Ishikawa (cell line): ENCODE results near the gene FMOD.

Experiments
- CEBPB ChIP-seq: IDR thresholded peaks from 2 replicates; pipeline ENCODE4 v1.6.1; 2012
- CREB1 ChIP-seq: IDR thresholded peaks from 2 replicates; pipeline ENCODE4 v1.6.1; 2012; ENCODE audit warnings: low read depth
- EGR1 ChIP-seq: IDR thresholded peaks from 2 replicates; pipeline ENCODE4 v1.6.1; 2012
- EP300 ChIP-seq: IDR thresholded peaks from 2 replicates; pipeline ENCODE4 v1.6.1; 2012; ENCODE audit warnings: borderline replicate concordance
- FOXM1 ChIP-seq: IDR thresholded peaks from 2 replicates; pipeline ENCODE4 v1.6.1; 2012; ENCODE audit warnings: low read depth, borderline replicate concordance
- NFIC ChIP-seq: IDR thresholded peaks from 2 replicates; pipeline ENCODE4 v1.6.1; 2012
- RAD21 ChIP-seq: IDR thresholded peaks from 2 replicates; pipeline ENCODE4 v1.6.1; 2012; ENCODE audit warnings: low read depth
- TAF1 ChIP-seq: IDR thresholded peaks from 2 replicates; pipeline ENCODE4 v1.6.1; 2012; ENCODE audit warnings: low read depth, mild to moderate bottlenecking
- TCF12 ChIP-seq: IDR thresholded peaks from 2 replicates; pipeline ENCODE4 v1.6.1; 2012; ENCODE audit warnings: low read depth
- TEAD4 ChIP-seq: IDR thresholded peaks from 2 replicates; pipeline ENCODE4 v1.6.1; 2012
- YY1 ChIP-seq: IDR thresholded peaks from 2 replicates; pipeline ENCODE4 v1.6.1; 2012; ENCODE audit warnings: low read depth
- ZBTB7A ChIP-seq: IDR thresholded peaks from 2 replicates; pipeline ENCODE4 v1.6.1; 2012; ENCODE audit warnings: low read depth
- TF ChIP-seq, protein P1 (sequence below): IDR thresholded peaks from 2 replicates; pipeline ENCODE4 v1.6.1; 2012
- TF ChIP-seq, protein P2 (sequence below): IDR thresholded peaks from 2 replicates; pipeline ENCODE4 v1.6.1; 2012; ENCODE audit warnings: low read depth, mild to moderate bottlenecking
- TF ChIP-seq, protein P3 (sequence below): IDR thresholded peaks from 2 replicates; pipeline ENCODE4 v1.6.1; 2012

The FMOD gene

DNA sequence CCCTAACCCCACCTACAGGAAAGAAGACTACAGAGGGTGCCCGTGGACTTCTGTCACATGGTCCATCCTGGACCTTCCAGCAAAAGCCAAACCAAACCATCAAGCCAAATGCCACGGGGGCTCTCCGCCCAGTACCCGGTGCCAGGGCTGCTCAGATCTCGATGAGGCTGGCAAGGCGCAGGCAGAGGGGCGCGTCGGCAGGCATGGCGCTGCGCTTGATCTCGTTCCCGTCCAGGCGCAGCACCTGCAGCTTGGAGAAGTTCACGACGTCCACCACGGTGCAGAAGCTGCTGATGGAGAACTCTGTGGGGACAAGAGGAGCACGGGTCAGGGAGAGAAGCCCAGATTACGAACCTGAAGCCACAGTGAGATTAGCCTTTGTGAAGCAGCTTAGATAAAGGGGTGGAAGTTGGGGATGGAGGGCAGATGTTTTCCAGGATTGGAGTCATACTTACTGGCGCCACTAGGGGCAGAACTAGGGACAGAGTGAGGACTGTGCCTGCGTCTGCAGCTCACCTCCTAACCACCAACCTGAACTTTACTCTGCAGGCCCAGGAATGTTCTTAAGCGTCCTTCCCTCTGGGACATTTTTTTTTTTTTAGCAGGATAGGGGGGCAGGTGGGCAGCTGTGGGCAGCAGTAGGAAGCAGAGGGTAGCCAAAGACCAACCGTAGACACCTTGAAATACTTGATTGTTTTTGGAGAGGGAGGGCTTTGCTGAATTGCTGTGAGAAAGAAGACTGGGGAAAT is 8.6 kb downstream of the FMOD start:
- TF ChIP-seq RAD21 = peak; percentile 59
- TF ChIP-seq NFIC = no peak

DNA sequence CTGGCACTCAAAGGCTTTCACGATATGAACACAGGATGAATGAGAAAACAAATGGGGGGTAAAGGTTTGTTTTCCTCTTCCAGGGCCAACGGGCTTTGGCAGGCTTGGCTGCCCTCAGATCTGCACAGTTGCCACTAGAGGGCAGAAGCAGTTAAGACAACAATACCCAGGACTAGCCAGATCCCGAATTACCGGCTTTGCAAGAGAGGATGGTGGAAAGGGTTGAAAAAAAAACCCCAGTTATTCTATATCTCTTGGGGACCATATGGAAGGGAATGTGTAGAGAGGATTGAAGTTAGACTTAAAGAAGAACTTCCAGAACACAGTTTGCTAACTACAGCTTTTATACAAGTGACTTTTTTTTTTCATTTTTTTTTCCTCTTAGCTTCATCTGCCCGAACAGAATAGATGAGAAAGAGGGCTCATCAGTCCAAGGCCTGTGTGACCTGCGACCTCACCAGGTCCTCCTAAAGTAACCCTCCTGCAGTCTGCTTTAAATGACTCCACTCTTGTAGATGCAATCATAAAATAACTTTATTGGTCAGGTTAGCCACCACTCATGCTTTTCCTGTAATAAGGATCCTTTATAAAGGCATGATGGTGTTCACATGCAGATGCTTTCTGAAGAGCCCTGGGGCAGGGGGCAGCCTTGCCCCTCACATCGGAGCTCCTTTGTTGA is 10.7 kb downstream of the FMOD start:
- TF ChIP-seq RAD21 (peak; percentile 96), CEBPB (no peak), NFIC (peak; percentile 16; the same call in 1 of the 2 replicates), EP300 (no peak), YY1 (no peak), CREB1 (no peak), ZBTB7A (no peak), EGR1 (no peak)
- TF ChIP-seq, protein P1, sequence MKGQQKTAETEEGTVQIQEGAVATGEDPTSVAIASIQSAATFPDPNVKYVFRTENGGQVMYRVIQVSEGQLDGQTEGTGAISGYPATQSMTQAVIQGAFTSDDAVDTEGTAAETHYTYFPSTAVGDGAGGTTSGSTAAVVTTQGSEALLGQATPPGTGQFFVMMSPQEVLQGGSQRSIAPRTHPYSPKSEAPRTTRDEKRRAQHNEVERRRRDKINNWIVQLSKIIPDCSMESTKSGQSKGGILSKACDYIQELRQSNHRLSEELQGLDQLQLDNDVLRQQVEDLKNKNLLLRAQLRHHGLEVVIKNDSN = no peak

DNA sequence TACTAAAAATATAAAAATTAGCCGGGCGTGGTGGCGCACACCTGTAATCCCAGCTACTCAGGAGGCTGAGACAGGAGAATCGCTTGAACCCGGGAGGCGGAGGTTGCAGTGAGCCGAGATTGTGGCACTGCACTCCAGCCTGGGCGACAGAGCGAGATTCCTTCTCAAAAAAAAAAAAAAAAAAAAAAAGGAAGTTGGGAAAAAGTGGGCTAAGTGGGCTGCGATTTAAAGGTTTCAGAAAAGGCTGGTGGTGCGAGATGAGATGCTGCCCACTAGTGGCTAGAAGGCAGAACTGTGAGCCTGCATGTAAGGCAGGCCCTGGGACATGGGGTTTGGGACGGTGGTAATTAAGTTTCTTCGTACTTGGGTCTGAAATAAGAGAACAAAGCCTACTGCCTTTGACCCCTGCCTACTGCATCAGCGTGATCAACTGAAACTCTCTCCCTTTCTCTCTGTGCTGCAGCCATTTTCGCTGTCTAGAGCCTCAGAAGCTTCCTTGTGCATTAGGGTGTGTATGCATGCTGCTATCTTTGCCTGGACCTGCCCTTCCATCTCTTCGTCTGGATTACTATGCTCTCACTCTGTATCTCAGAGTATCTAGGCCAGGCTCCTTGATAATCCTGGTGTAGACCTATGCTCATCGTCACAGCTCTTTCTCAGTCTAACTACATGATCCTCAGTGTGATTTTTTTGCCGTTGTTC is 12.4 kb downstream of the FMOD start:
- no peak for TF ChIP-seq YY1
- TF ChIP-seq RAD21 = peak; percentile 94

DNA sequence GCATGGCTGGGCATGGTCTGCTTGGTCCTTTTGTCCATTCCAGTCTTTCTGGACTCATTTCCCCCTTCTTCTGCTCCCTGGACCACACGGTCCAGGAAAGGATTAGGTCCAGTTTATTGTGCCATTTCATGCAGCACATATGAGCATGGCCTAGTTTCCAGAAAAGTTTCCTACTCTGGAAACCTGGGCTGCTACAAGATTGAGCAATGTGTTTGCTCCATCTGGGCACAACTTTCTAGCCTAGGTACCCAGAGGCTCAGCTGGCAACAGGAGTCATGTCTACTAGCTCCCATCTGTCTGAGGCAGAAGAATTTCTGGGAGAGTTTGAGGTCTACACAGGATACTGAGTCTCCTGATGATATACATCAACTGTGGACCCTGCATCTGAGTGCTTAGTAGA is 14.8 kb downstream of the FMOD start:
- no peak for TF ChIP-seq TCF12

DNA sequence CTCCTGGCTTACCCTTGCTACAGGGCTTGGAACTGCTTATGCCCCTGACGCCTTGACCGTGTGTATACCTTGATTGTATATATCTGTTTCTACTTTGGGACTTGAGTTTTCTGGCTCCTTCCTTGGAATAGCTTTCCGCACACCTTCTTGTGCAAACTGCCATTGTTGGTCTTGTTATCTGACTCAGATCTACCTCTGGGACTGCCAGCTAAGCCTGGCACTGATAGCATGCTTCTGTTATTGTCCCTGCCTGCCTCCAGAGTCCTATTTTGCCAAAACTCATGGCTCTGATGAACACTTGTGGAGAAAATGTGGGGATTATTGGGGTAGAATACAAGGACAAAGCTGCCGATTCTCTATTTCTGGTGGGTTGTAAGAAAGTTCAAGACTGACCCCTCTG is 15.4 kb downstream of the FMOD start:
- TF ChIP-seq RAD21 (no peak), CREB1 (no peak), FOXM1 (no peak), EGR1 (no peak), CEBPB (no peak), TAF1 (no peak), TCF12 (no peak)
- TF ChIP-seq, protein P1 = no peak

DNA sequence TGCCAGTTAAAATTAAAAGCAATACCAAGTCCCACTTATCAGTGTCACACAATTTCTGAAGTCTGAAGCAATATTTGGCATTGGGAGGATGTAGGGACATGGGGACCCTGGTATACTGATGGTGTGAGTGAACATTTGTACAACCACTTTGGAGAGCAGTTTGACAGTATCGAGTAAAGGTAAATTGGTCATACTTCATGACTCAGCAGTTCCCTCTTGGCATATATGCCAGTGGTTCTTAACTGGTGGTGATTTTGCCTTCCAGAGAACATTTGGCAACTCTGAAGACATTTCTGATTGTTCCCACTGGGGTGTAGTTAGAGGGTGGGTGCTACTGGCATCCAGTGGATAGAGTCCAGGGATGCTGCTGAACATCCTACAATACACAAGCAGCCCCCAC is 19.7 kb downstream of the FMOD start:
- no peak for TF ChIP-seq YY1
- no peak for TF ChIP-seq TEAD4
- no peak for TF ChIP-seq ZBTB7A
- TF ChIP-seq, protein P2, sequence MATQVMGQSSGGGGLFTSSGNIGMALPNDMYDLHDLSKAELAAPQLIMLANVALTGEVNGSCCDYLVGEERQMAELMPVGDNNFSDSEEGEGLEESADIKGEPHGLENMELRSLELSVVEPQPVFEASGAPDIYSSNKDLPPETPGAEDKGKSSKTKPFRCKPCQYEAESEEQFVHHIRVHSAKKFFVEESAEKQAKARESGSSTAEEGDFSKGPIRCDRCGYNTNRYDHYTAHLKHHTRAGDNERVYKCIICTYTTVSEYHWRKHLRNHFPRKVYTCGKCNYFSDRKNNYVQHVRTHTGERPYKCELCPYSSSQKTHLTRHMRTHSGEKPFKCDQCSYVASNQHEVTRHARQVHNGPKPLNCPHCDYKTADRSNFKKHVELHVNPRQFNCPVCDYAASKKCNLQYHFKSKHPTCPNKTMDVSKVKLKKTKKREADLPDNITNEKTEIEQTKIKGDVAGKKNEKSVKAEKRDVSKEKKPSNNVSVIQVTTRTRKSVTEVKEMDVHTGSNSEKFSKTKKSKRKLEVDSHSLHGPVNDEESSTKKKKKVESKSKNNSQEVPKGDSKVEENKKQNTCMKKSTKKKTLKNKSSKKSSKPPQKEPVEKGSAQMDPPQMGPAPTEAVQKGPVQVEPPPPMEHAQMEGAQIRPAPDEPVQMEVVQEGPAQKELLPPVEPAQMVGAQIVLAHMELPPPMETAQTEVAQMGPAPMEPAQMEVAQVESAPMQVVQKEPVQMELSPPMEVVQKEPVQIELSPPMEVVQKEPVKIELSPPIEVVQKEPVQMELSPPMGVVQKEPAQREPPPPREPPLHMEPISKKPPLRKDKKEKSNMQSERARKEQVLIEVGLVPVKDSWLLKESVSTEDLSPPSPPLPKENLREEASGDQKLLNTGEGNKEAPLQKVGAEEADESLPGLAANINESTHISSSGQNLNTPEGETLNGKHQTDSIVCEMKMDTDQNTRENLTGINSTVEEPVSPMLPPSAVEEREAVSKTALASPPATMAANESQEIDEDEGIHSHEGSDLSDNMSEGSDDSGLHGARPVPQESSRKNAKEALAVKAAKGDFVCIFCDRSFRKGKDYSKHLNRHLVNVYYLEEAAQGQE = no peak
- no peak for TF ChIP-seq TCF12
- no peak for TF ChIP-seq TAF1
- TF ChIP-seq, protein P1 = no peak
- TF ChIP-seq EP300 = no peak
- TF ChIP-seq RAD21 = no peak
- TF ChIP-seq CEBPB = no peak
- no peak for TF ChIP-seq NFIC
- TF ChIP-seq EGR1 = no peak
- TF ChIP-seq FOXM1 = no peak
- no peak for TF ChIP-seq CREB1
- TF ChIP-seq, protein P3, sequence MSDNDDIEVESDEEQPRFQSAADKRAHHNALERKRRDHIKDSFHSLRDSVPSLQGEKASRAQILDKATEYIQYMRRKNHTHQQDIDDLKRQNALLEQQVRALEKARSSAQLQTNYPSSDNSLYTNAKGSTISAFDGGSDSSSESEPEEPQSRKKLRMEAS = no peak

DNA sequence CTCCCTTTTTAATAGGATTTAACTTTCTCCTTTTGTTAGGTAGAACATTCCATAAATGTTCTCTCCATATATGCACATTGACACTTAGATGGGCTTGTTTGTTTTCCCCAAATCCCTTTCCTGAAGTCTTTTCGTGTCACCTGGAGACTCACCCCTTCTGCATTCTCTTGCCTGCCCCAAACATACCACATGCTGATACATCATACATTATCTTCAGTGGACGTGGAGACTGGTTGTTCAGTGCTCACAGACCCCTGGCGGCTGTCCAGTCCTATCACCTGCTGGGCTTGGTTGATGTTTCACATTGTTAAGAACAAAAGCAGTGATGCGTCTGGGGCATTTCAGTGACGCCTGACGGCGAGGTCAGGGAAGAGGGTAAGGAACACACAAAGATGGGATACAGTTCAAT is 22.2 kb downstream of the FMOD start:
- TF ChIP-seq, protein P2 = no peak
- peak; percentile 87 for TF ChIP-seq TEAD4
- peak; percentile 14; the same call in 1 of the 2 replicates for TF ChIP-seq RAD21
- TF ChIP-seq YY1 = peak; percentile 40; the same call in 1 of the 2 replicates
- TF ChIP-seq, protein P3 = peak; percentile 75
- peak; percentile 90 for TF ChIP-seq TCF12
- TF ChIP-seq, protein P1 = peak; percentile 11; the same call in 1 of the 2 replicates
- peak; percentile 74 for TF ChIP-seq FOXM1
- peak; percentile 96 for TF ChIP-seq NFIC
- peak; percentile 94 for TF ChIP-seq EP300
- no peak for TF ChIP-seq EGR1
